NCI-H345 treated with DMSO at 0.1 percent for 48 hours (cell line): ENCODE data around the gene PYROXD2.

Experiments used
- DNase-seq: peaks from one replicate; lab custom pipeline; 2025; ENCODE audit not compliant: unreplicated experiment; lab: John Stamatoyannopoulos, UW

The PYROXD2 gene

GRCh38 chr10:98414932-98415730 is at the start of gene PYROXD2:
Gene PYROXD2 (minus strand): TSS chr10:98415182. CDS start chr10:98415135, 47 bp downstream.
- DNase-seq: peak; percentile 73

GRCh38 chr10:98463976-98464754 is 49.2 kb upstream of the PYROXD2 start:
- DNase-seq: no peak

- DNase-seq: no peak
These were observed 48.0 kb upstream of the PYROXD2 start for GRCh38 chr10:98463016-98463415.

GRCh38 chr10:98461500-98461842 is 46.5 kb upstream of the PYROXD2 start:
- DNase-seq: no peak

- no peak for DNase-seq
These were observed 46.0 kb upstream of the PYROXD2 start for GRCh38 chr10:98460837-98461499.

GRCh38 chr10:98458809-98459784 is 44.1 kb upstream of the PYROXD2 start:
- no peak for DNase-seq

- DNase-seq: no peak
These were observed 42.7 kb upstream of the PYROXD2 start for GRCh38 chr10:98457721-98458120.

- DNase-seq: peak; percentile 16
These were observed 41.9 kb upstream of the PYROXD2 start for GRCh38 chr10:98456686-98457482.

- DNase-seq: peak; percentile 52
These were observed 41.1 kb upstream of the PYROXD2 start for GRCh38 chr10:98456043-98456570.

GRCh38 chr10:98453729-98454128 is 38.7 kb upstream of the PYROXD2 start:
- no peak for DNase-seq

- DNase-seq: no peak
These were observed 35.6 kb upstream of the PYROXD2 start for GRCh38 chr10:98450618-98451017.

GRCh38 chr10:98449287-98449686 is 34.3 kb upstream of the PYROXD2 start:
- DNase-seq: no peak

- DNase-seq: no peak
These were observed 31.8 kb upstream of the PYROXD2 start, which contains the start of gene HPS1 for GRCh38 chr10:98446661-98447221. Gene HPS1 (minus strand): TSS chr10:98446935. CDS start chr10:98443240, 3,695 bp downstream.

- no peak for DNase-seq
These were observed 31.2 kb upstream of the PYROXD2 start for GRCh38 chr10:98446151-98446660.

- DNase-seq: no peak
These were observed 30.3 kb upstream of the PYROXD2 start for GRCh38 chr10:98445200-98445812.

- DNase-seq: no peak
These were observed 29.5 kb upstream of the PYROXD2 start for GRCh38 chr10:98444314-98445006.

- no peak for DNase-seq
These were observed 23.7 kb upstream of the PYROXD2 start for GRCh38 chr10:98438715-98439114.

GRCh38 chr10:98436704-98437103 is 21.7 kb upstream of the PYROXD2 start:
- DNase-seq: no peak
